HepG2 (cell line): ENCODE data around the gene ABCB8. TPM values are rescaled to one million over a fixed set of nuclear protein-coding genes. Genes with fewer than 3 reads are reported as not detected.
A peak's percentile ranks its signal among the peaks of the same experiment; 100 is the strongest.

Source experiments
- ATAD3A ChIP-seq: sonication (generic); formaldehyde crosslinking; IDR thresholded peaks from 2 replicates; pipeline ENCODE4 v1.4.0; 2020; ENCODE audit warnings: missing genetic modification reagents
- CREM ChIP-seq, 2 experiments: sonication (generic) in 1 of 2; formaldehyde crosslinking in 1 of 2; IDR thresholded peaks; 2 replicates each; pipeline versions ENCODE4 v1.4.0 to v1.6.1; 2016 to 2020; ENCODE audit warnings: antibody characterized with exemption in 1 of 2, mild to moderate bottlenecking in 1 of 2, missing genetic modification reagents in 1 of 2
- FOXJ3 ChIP-seq: sonication (generic); formaldehyde crosslinking; IDR thresholded peaks from 2 replicates; pipeline ENCODE4 v1.4.0; 2020; ENCODE audit warnings: missing genetic modification reagents, mild to moderate bottlenecking, borderline replicate concordance
- GPBP1L1 ChIP-seq: sonication (generic); formaldehyde crosslinking; IDR thresholded peaks from 2 replicates; pipeline ENCODE4 v1.5.0; 2020; ENCODE audit warnings: mild to moderate bottlenecking, missing genetic modification reagents
- GPN1 ChIP-seq: sonication (generic); formaldehyde crosslinking; IDR thresholded peaks from 2 replicates; pipeline ENCODE4 v1.5.1; 2020; ENCODE audit warnings: missing genetic modification reagents, borderline replicate concordance
- IRF2 ChIP-seq: IDR thresholded peaks from 2 replicates; pipeline ENCODE4 v1.6.1; 2018; ENCODE audit warnings: missing genetic modification reagents, missing compliant biosample characterization
- KAT7 ChIP-seq: IDR thresholded peaks from 2 replicates; pipeline ENCODE4 v1.6.1; 2018; ENCODE audit warnings: borderline replicate concordance, missing compliant biosample characterization
- MXI1 ChIP-seq: IDR thresholded peaks from 3 replicates; pipeline ENCODE4 v1.6.1; 2012; ENCODE audit warnings: low read depth, low read length, inconsistent platforms, borderline replicate concordance
- NR3C1 ChIP-seq: sonication (generic); formaldehyde crosslinking; IDR thresholded peaks from 2 replicates; pipeline ENCODE4 v1.4.0; 2020; ENCODE audit warnings: missing genetic modification reagents
- PAX8 ChIP-seq: sonication (generic); formaldehyde crosslinking; IDR thresholded peaks from 2 replicates; pipeline ENCODE4 v1.8.0; 2022; ENCODE audit warnings: mild to moderate bottlenecking, missing genetic modification reagents, borderline replicate concordance
- PCBP2 ChIP-seq: fragments of 200-400 bp; formaldehyde crosslinking; optimal IDR thresholded peaks from 2 replicates; pipeline ENCODE3; 2018; ENCODE audit warnings: low read length, low read depth; ENCODE audit not compliant: poor library complexity, severe bottlenecking
- RORA ChIP-seq: sonication (generic); formaldehyde crosslinking; IDR thresholded peaks from 2 replicates; pipeline ENCODE4 v1.5.0; 2020; ENCODE audit warnings: mild to moderate bottlenecking, missing genetic modification reagents, moderate library complexity
- TAF1 ChIP-seq: sonication (generic); formaldehyde crosslinking; IDR thresholded peaks from 2 replicates; pipeline ENCODE4 v1.4.0; 2020; ENCODE audit warnings: missing genetic modification reagents
- TBX2 ChIP-seq: sonication (generic); formaldehyde crosslinking; IDR thresholded peaks from 2 replicates; pipeline ENCODE4 v1.5.0; 2020; ENCODE audit warnings: missing genetic modification reagents, mild to moderate bottlenecking, borderline replicate concordance
- TFE3 ChIP-seq: IDR thresholded peaks from 2 replicates; pipeline ENCODE4 v1.6.1; 2016
- ZBTB43 ChIP-seq: sonication (generic); formaldehyde crosslinking; conservative IDR thresholded peaks from 2 replicates; pipeline ENCODE4 v1.4.0; 2020; ENCODE audit warnings: missing genetic modification reagents
- ZBTB7B ChIP-seq: sonication (generic); formaldehyde crosslinking; IDR thresholded peaks from 2 replicates; pipeline ENCODE4 v1.4.0; 2020; ENCODE audit warnings: missing genetic modification reagents
- ZNF136 ChIP-seq: sonication (generic); formaldehyde crosslinking; IDR thresholded peaks from 2 replicates; pipeline ENCODE4 v1.8.1; 2022; ENCODE audit warnings: low read depth, mild to moderate bottlenecking, moderate library complexity, missing genetic modification reagents
- ZNF501 ChIP-seq: sonication (generic); formaldehyde crosslinking; IDR thresholded peaks from 2 replicates; pipeline ENCODE4 v1.5.1; 2020; ENCODE audit warnings: mild to moderate bottlenecking, moderate library complexity, missing genetic modification reagents
- ZNF589 ChIP-seq: sonication (generic); formaldehyde crosslinking; conservative IDR thresholded peaks from 2 replicates; pipeline ENCODE4 v1.8.0; 2022; ENCODE audit warnings: mild to moderate bottlenecking, moderate library complexity, missing genetic modification reagents
- polyA plus RNA-seq, 8 experiments: library from polyadenylated mRNA; depleted of rRNA in 3 of 8; stranded (reverse) in 7 of 8; unstranded in 1 of 8; fragments of >200 nt; fragmentation: Illumina TruSeq in 4 of 8; extraction: Trizol in 4 of 8; gene quantifications; 2 replicates each; pipeline versions ENCODE4 v1.2.1 to v1.2.3, GENCODE V29; 2011 to 2016; ENCODE audit warnings: low read depth in 4 of 8, missing spikeins in 1 of 8, mixed read lengths in 1 of 8; ENCODE audit not compliant: insufficient read depth in 1 of 8
- total RNA-seq, 5 experiments: library from RNA; depleted of rRNA; stranded (reverse); fragments of >200 nt; fragmentation: Illumina TruSeq; extraction: Trizol; gene quantifications; 2 replicates each; pipeline ENCODE4 v1.2.3, GENCODE V29; 2016; ENCODE audit warnings: low read depth in 1 of 5
- TF ChIP-seq, protein P1 (sequence below): sonication (generic); formaldehyde crosslinking; IDR thresholded peaks from 2 replicates; pipeline ENCODE4 v1.5.0; 2020; ENCODE audit warnings: missing genetic modification reagents
- TF ChIP-seq, protein P2 (sequence below): IDR thresholded peaks from 2 replicates; pipeline ENCODE4 v1.6.1; 2016; ENCODE audit warnings: low read depth

Gene ABCB8
- total and polyA plus RNA-seq, 2 of the 13 experiments (the other 11 are each of a cell fraction or from before 2014, with no cell fraction given): 6.6 to 16.7 TPM

- TF ChIP-seq GPBP1L1 (CRISPR knock-in tag): no peak
- peak; percentile 18; the same call in 1 of the 2 replicates for TF ChIP-seq TAF1 (CRISPR knock-in tag)
- TF ChIP-seq TBX2 (CRISPR knock-in tag): 0 out of 2 replicates have a peak, but pooled peaks have one; percentile 33
- no peak for TF ChIP-seq GPN1 (CRISPR knock-in tag)
- TF ChIP-seq IRF2 (CRISPR knock-in tag): no peak
- TF ChIP-seq NR3C1 (CRISPR knock-in tag): no peak
- TF ChIP-seq PCBP2: no peak
- peak; percentile 67 for TF ChIP-seq ZNF501 (CRISPR knock-in tag)
- TF ChIP-seq FOXJ3 (CRISPR knock-in tag): 0 out of 2 replicates have a peak, but pooled peaks have one; percentile 19
- TF ChIP-seq ZBTB7B: no peak
- TF ChIP-seq PAX8: no peak
- TF ChIP-seq, protein P1, sequence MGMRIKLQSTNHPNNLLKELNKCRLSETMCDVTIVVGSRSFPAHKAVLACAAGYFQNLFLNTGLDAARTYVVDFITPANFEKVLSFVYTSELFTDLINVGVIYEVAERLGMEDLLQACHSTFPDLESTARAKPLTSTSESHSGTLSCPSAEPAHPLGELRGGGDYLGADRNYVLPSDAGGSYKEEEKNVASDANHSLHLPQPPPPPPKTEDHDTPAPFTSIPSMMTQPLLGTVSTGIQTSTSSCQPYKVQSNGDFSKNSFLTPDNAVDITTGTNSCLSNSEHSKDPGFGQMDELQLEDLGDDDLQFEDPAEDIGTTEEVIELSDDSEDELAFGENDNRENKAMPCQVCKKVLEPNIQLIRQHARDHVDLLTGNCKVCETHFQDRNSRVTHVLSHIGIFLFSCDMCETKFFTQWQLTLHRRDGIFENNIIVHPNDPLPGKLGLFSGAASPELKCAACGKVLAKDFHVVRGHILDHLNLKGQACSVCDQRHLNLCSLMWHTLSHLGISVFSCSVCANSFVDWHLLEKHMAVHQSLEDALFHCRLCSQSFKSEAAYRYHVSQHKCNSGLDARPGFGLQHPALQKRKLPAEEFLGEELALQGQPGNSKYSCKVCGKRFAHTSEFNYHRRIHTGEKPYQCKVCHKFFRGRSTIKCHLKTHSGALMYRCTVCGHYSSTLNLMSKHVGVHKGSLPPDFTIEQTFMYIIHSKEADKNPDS (CRISPR knock-in tag): no peak
- TF ChIP-seq KAT7 (CRISPR knock-in tag): no peak
- TF ChIP-seq ZBTB43: 0 out of 2 replicates have a peak, but pooled peaks have one; percentile 58
- no peak for TF ChIP-seq ZNF589 (CRISPR knock-in tag)
- TF ChIP-seq RORA: no peak
- TF ChIP-seq, protein P2, sequence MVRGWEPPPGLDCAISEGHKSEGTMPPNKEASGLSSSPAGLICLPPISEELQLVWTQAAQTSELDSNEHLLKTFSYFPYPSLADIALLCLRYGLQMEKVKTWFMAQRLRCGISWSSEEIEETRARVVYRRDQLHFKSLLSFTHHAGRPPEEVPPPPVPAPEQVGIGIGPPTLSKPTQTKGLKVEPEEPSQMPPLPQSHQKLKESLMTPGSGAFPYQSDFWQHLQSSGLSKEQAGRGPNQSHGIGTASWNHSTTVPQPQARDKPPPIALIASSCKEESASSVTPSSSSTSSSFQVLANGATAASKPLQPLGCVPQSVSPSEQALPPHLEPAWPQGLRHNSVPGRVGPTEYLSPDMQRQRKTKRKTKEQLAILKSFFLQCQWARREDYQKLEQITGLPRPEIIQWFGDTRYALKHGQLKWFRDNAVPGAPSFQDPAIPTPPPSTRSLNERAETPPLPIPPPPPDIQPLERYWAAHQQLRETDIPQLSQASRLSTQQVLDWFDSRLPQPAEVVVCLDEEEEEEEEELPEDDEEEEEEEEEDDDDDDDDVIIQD (CRISPR knock-in tag): no peak
- TF ChIP-seq MXI1: no peak
- TF ChIP-seq TFE3 (CRISPR knock-in tag): peak; percentile 15; the same call in 1 of the 2 replicates
- TF ChIP-seq ZNF136 (CRISPR knock-in tag): no peak
- TF ChIP-seq ATAD3A (CRISPR knock-in tag): no peak
- TF ChIP-seq CREM (IDR thresholded peaks at IDR 0.05): no peak; the same call in 1 of the 2 replicates
- no peak for TF ChIP-seq CREM (CRISPR knock-in tag; IDR thresholded peaks at IDR 0.05)
Observed at GRCh38 chr7:151012031-151012692, 16.1 kb upstream of the ABCB8 start (continued).
